HG03457 (cell line): ENCODE data around the gene NUBP1.
A peak's percentile ranks its signal among the peaks of the same experiment; 100 is the strongest.

ENCODE experiments used
- ATAC-seq: cut with Tn5 transposase; IDR thresholded peaks from one replicate; pipeline ENCODE4 v1.9.1; 2021; ENCODE audit warnings: moderate number of reproducible peaks; ENCODE audit not compliant: unreplicated experiment

The NUBP1 gene

DNA sequence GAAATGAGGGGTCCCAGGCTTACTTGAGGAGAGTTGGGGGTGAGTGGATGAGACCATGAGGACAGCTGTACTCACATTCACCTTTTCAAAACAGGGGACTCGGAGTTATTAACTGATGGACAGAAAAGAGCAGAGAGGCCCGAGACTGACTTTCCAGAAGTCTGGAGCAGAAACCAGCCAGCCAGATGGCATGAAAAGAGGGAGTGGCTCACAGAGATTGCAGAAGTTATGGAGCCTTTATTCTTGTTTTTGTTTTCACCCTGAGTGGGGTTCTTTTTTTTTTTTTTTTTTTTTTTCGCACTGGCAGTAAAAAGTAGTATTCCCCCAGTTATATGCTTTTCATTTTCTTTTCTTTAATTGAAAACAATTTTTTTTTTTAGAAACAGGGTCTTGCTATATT lies 56.1 kb downstream of the NUBP1 start:
- ATAC-seq: no peak

DNA sequence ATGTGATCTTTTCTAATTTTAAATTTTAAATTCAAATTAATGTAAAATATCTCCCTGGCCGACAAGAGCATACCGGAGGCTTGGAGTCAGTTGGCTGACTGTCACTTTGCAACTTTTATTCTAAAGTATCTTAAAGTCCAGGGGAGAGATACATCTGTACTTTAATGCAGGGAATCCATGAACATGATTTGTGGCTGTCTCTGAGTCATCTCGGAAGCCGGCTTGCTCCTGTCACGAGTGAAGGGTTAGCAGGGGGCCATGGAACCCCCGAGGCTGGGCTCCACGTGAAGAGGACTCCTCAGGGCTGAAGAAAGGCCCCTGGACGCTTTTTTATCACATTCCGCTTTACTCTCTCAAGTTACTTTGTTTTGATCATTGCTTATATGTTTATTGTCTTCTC lies 61.7 kb downstream of the NUBP1 start:
- no peak for ATAC-seq

DNA sequence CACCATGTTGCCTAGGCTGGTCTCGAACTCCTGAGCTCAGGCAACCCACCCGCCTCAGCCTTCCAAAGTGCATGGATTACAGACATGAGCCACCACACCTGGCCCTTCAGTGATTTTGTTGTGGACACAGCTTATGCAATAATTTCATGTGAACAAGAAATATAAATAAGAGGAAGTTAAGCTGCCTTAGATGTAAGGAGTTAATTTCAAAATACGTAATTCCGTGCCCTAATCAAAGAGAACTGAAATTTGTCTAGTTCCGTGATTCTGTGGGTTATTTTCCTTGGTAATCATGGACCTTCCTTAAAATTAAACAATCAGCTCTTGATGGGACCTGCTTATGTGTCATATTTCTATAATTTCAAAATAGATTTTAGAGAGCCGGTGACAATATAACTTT lies 63.1 kb downstream of the NUBP1 start:
- no peak for ATAC-seq

DNA sequence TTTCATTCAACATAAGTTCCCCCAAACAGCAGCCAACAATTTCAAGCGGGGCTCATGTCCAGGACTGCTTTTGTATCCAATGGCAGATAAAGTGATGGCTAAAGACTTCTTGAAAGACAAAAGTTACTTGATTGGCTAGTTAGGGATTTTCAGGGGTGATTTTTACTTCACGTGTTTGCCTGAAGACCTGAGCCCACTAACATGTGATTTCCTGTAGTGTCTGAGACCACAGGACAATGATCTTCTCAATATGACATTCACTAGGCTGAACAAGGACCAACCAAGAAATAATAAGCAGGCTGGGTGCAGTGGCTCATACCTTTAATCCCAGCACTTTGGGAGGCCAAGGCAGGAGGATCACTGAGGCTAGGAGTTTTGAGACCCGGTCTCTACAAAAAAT lies 64.6 kb downstream of the NUBP1 start:
- no peak for ATAC-seq

DNA sequence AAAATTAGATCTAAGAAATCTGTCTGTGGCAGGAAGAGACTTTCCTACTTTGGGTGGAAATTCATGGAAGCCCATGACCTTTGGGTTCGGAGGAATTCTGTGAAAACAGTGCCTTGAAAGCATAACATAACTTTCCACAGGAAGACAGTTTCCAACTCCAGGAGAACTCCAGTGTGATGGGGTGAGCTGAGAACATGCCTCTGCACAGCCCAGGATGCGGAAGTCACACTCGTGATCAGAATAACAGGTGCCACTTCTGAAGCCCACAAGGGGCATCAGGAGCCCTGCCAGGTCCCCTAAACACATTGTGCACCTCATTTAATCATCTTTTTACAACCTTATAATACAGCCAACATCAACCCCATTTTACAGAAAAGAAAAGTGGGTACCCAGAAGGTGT lies 65.2 kb downstream of the NUBP1 start:
- no peak for ATAC-seq

DNA sequence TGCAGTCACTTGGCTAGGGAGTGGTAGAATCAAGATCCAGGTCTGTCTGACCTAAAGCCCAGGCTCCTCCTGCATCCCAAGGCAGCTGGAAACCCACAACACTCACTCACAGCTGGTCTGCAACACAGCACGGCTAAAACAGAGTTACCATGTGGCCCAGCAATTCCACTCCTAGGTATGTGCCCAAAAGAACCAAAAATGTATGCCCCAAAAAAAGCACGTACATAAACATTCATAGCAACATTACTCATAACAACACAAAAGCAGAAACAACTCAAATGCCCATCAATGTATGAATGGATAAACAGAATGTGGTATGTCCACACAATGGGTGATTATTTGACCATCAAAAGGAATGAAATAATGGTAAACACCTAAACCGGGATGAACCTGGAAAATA lies 66.1 kb downstream of the NUBP1 start:
- ATAC-seq: no peak

DNA sequence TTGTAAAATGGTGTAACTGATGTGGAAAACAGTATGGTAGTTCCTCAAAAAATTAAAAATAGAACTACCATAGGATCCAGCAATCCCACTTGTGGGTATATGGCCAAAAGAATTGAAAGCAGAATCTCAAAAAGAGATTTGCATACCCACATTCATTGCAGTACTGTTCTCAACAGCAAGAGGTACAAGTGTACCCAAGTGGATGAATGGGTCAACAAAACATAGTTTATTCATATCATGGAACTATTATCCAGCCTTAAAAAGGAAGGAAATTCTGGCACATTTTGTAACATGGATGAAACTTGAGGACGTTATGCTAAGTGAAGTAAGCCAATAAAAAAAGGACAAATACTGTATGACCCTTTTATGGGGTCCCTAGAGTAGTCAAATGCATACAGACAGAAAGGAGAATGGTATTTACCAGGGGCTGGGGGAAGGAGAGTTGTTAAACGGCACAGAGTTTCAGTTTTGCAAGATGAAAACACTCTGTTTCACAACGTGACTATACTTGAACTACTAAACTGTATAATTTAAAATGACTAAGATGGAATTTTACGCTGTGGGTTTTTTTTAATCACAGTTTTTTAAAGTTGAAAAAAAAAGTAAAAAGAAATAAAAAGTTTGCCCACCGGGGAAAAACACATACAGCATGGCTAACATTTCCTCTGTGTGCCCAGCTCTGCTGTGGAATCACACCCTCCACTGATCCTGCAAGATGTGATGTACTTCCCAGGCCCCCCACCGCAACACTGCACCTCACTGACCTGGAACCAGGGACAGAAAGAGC lies 68.9 kb downstream of the NUBP1 start:
- ATAC-seq: peak; percentile 53

DNA sequence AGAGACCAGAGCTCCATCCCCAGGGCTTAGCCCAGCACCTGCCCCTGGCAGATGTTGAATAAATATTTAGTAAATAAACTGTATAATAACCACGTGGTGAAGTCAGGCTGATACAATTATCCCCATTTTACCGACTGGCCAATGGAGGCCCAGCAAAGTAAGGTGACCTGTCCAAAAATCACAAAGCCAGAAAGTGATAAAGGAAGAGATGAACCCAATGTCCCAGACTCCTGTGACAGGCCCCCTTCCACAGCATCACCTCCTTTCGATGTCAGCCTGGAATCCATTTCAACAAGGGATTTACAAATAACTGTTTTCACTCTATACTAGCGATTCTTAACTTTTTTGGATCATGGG lies 69.4 kb downstream of the NUBP1 start:
- no peak for ATAC-seq

DNA sequence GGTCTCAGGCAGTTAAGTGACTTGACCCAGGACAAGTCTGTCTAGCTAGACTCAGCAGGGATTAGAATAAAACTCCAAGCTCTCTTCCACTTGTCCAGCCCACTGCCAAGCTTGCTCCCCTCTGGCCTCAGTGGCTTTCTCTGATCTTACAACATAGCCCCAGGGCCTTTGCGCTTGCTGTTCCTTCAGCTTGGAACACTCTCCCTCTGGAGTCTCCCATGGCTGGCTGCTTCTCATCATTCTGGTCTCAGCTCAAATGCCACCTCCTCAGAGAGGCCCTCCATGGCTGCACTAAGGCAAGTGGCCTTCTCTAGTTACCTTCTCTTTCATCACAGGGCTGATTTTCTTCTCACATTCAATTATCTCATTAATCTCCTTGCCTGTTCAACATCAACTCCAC lies 73.9 kb downstream of the NUBP1 start:
- ATAC-seq: no peak

DNA sequence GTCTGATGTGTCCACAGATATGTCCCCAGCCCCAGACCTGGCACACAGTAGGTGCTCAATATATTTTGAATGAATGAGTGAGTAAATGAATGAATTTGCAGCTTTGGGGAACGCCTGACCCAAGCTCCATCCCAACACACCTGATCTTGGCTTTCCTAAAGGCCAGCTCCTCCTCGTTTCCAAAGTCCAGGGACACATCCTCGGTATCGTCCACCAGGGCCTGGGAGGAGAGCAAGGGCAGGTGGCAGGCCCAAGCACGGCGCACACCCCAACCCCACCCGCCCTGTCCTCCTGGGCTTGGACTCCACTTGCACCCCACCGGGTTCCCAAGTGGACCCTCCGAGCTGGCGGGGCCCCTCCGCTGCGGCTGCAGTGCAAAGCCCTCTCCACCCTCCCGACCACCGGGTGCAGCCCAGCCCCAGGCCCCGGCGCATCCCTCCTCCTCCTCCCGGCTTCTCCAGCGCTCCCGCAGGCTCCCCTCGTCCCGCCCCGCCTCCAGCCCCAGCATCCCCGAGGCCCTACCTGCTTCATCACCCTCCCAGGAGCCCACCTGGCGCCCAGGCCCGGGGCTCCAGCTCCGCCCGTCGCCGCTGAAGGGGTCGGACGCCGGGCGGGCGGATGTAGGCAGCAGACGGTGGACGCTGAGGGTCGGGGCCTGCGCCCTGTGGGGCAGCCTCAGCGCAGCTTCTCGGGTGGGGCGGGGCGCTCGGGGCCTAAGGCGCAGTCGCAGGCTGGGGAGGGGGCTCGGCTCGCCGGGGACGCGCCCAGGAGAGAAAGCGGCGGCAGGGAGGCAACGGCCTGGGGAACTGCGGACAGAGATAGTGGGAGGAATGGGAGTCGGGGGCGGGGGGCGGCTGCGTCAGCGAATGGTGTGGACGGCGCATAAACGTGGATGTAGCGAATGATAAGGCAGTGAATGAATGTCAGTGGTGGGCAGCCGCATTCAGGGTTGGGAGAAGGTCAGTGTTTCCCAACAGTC lies 74.6 kb downstream of the NUBP1 start, which contains the start of gene TVP23A:
Gene TVP23A (minus strand): TSS at position 832 of the 979 bp plus-strand sequence. CDS start 301 bp downstream, at position 531.
- ATAC-seq: no peak
